ENCODE measurements around the gene MTCL3.

MTCL3 gene

GRCh38 chr6:127458817-127459216 lies 60.3 kb downstream of the MTCL3 start:
- H3K4me3 ChIP-seq (replicated peaks in 1 of 2; ENCODE audit: low read depth in 2 of 2, low read length in 2 of 2), result peak overlapping the region in 1 of 2 donors; percentile 36
- TF ChIP-seq, protein P1, sequence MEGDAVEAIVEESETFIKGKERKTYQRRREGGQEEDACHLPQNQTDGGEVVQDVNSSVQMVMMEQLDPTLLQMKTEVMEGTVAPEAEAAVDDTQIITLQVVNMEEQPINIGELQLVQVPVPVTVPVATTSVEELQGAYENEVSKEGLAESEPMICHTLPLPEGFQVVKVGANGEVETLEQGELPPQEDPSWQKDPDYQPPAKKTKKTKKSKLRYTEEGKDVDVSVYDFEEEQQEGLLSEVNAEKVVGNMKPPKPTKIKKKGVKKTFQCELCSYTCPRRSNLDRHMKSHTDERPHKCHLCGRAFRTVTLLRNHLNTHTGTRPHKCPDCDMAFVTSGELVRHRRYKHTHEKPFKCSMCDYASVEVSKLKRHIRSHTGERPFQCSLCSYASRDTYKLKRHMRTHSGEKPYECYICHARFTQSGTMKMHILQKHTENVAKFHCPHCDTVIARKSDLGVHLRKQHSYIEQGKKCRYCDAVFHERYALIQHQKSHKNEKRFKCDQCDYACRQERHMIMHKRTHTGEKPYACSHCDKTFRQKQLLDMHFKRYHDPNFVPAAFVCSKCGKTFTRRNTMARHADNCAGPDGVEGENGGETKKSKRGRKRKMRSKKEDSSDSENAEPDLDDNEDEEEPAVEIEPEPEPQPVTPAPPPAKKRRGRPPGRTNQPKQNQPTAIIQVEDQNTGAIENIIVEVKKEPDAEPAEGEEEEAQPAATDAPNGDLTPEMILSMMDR (IDR thresholded peaks at IDR 0.05; ENCODE audit: low read depth, low read length), result no peak
- peak; percentile 79 for DNase-seq (ENCODE audit: low read depth in 2 of 2)

DNA sequence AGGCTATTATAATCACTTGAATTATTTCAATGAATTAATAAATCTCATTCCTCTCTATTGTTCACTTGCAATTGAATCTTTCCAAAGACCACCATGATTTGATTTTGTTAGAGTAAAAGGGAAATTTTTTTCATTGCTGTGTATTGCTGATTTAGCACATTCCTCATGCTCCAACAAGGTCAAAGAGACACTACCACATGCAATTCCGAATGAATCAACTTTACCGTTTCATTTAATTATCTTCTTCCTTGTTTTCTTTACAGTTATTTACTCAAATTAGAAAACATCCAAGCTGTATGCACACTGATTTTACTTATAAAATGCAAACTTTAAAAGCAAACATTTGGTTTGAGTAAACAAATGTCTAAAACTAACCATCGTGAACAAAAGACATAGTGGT lies 60.9 kb downstream of the MTCL3 start:
- no peak overlapping the region for H3K4me3 ChIP-seq (replicated peaks in 1 of 2; ENCODE audit: low read depth in 2 of 2, low read length in 2 of 2)
- TF ChIP-seq, protein P1 (IDR thresholded peaks at IDR 0.05; ENCODE audit: low read depth, low read length), result no peak
- no peak for DNase-seq (ENCODE audit: low read depth in 2 of 2)

DNA sequence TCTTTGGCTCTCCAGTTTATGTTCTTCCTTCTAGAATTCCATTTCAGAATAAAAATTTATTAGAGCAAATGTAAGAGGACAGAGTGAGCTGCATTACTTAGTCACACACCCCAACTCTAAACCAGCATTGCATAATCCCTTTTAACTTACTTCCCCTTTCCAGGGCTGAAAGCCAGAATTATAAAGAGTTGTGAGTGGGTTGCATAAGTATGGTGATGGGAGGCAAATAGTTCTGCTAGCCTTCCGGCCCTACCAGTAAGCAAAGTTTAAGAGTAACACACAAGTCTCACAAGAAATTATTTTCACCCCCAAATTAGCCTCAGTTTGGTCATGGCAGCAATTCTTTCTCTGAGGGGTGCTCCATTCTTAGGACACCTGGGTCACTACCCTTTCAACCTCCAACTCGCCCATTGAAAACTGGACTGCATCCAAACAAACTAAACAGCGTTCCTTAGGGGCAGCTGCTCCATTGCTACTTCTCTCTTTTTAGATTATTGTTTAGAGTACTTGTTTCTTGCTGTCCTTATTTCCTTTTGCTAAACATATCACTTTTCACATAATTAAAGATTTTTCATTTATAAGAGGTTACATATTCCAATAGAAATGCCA lies 61.6 kb downstream of the MTCL3 start:
- no peak overlapping the region for H3K4me3 ChIP-seq (replicated peaks in 1 of 2; ENCODE audit: low read depth in 2 of 2, low read length in 2 of 2)
- TF ChIP-seq, protein P1 (IDR thresholded peaks at IDR 0.05; ENCODE audit: low read depth, low read length), result no peak
- DNase-seq (ENCODE audit: low read depth in 2 of 2), result peak; percentile 90 to 92

DNA sequence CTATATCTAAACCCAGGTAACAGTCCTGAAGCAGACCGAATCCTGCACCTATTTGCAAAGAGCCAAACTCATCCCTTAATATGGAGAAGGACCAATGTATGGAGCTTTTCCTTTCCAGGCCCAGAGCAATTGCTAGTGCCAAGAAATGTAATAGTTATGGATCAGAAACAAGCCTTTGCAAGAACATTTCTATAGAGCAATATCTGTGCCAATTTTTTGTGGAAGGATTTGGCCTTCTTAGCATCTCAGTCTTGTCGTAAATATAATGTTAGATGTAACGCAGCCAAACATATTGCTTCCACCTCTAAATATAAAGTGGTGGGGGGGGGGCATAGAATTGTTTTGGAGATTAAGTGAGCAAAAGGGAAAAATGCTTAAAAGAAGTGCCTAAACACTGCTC lies 62.7 kb downstream of the MTCL3 start:
- TF ChIP-seq, protein P1 (IDR thresholded peaks at IDR 0.05; ENCODE audit: low read depth, low read length), result no peak
- no peak for DNase-seq (ENCODE audit: low read depth in 2 of 2)
- no peak overlapping the region for H3K4me3 ChIP-seq (replicated peaks in 1 of 2; ENCODE audit: low read depth in 2 of 2, low read length in 2 of 2)

DNA sequence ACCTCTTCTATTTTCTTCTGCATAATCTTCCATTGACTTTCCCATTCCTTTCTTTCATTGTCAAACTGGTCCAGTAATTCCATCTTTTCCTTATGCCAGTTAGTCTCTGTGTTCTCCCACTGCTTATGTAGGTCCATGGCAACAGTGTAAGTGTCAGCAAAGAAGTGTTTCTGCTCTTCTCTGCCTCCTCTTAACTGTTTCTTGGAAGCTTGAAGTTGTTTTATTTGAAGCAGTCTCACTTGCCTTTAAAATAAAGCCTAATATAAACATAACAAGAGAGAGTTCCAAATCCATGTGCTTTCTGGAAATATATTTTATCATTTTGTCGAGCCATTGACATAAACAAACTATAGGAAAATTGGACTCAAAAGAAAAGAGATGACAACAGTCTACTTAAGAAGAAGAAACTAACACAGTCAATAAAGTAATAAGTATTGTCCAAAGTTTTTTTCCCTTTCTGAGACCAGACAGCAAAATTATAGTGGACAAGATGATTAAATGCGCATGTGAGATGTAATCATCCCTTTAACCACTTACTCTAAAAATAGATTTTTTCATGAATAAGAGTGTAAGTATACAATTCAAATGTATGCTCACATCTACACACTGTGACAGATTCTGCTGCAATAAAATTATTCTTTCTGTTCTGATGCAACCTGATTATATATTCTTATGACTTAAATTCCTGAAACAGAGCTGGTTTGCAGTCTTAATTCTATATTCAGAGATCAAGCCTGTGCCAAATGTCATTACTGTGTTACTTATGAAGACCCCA lies 65.1 kb downstream of the MTCL3 start:
- H3K4me3 ChIP-seq (replicated peaks in 1 of 2; ENCODE audit: low read depth in 2 of 2, low read length in 2 of 2), result no peak overlapping the region
- no peak for DNase-seq (ENCODE audit: low read depth in 2 of 2)

GRCh38 chr6:127452803-127453202 lies 66.3 kb downstream of the MTCL3 start:
- no peak for DNase-seq (ENCODE audit: low read depth in 2 of 2)

More for the DNA sequence above, 65.1 kb downstream of the MTCL3 start:
- TF ChIP-seq, protein P1 (IDR thresholded peaks at IDR 0.05; ENCODE audit: low read depth, low read length), result no peak

More at GRCh38 chr6:127452803-127453202, 66.3 kb downstream of the MTCL3 start:
- TF ChIP-seq, protein P1 (IDR thresholded peaks at IDR 0.05; ENCODE audit: low read depth, low read length), result no peak
- H3K4me3 ChIP-seq (replicated peaks in 1 of 2; ENCODE audit: low read depth in 2 of 2, low read length in 2 of 2), result no peak overlapping the region

Measured in cardiac fibroblast (primary cell).